A549 (cell line): Measurements from ENCODE around the gene XAGE2. TPM values are rescaled to one million over a fixed set of nuclear protein-coding genes. Genes with fewer than 3 reads are reported as not detected.
A peak's percentile ranks its signal among the peaks of the same experiment; 100 is the strongest.

Experiments used
- ATAC-seq, 2 experiments: fragments of 200-7000 bp in 1 of 2; fragments of >200 bp in 1 of 2; cut with Nextera tagmentation in 1 of 2; cut with Tn5 transposase in 1 of 2; 3 replicates each; pipeline versions ENCODE4 v1.8.0 to v1.9.1; 2018 to 2020; ENCODE audit warnings: mild to moderate bottlenecking in 1 of 2, moderate library complexity in 1 of 2
- CTCF ChIA-PET: fragments of 300-600 bp; sonication (Branson Sonifier 250); formaldehyde crosslinking; extraction: SDS; loops from one replicate; lab custom pipeline; 2021; ENCODE audit warnings: antibody characterized with exemption, inconsistent platforms; lab: Yijun Ruan, JAX
- POLR2A ChIA-PET: fragments of 350-600 bp; formaldehyde crosslinking; extraction: SDS; loops from one replicate; lab custom pipeline; 2021; ENCODE audit warnings: antibody characterized with exemption, inconsistent platforms; lab: Yijun Ruan, JAX
- DNase-seq, 2 experiments: peaks; one replicate each; pipeline versions ENCODE4 v3.0.0 to v3.0.0-alpha.2; 2011 to 2016; ENCODE audit warnings: low read depth in 1 of 2, low spot score in 1 of 2
- FAIRE-seq: peaks from 2 replicates; lab custom pipeline; 2011; peaks lifted over from hg19 to GRCh38; lab: Jason Lieb, UNC
- H3K27ac ChIP-seq, 2 experiments: fragments of >200 bp; sonication (Bioruptor Twin); formaldehyde crosslinking; 3 replicates each; pipeline ENCODE4 v1.5.1; 2016 to 2017
- H3K4me1 ChIP-seq: fragments of >200 bp; sonication (Bioruptor Twin); formaldehyde crosslinking; 3 replicates; pipeline ENCODE4 v1.6.1; 2016
- H3K4me2 ChIP-seq: fragments of >200 bp; sonication (Bioruptor Twin); formaldehyde crosslinking; 3 replicates; pipeline ENCODE4 v1.6.1; 2016
- H3K4me3 ChIP-seq: fragments of >200 bp; sonication (Bioruptor Twin); formaldehyde crosslinking; 3 replicates; pipeline ENCODE4 v1.5.1; 2016
- H3K9me3 ChIP-seq: fragments of >200 bp; sonication (Bioruptor Twin); formaldehyde crosslinking; 3 replicates; pipeline ENCODE4 v1.6.1; 2016
- BHLHE40 ChIP-seq: IDR thresholded peaks from 2 replicates; pipeline ENCODE4 v1.6.1; 2012; ENCODE audit warnings: low read depth, low read length, inconsistent platforms
- CBX2 ChIP-seq: fragments of 200-600 bp; sonication (generic); IDR thresholded peaks from 2 replicates; pipeline ENCODE4 v1.6.1; 2016; ENCODE audit warnings: low read depth, mild to moderate bottlenecking, borderline replicate concordance
- CEBPB ChIP-seq, 2 experiments: fragments of >200 bp in 1 of 2; sonication (Bioruptor Twin) in 1 of 2; formaldehyde crosslinking in 1 of 2; IDR thresholded peaks; 2 replicates each; pipeline ENCODE4 v1.6.1; 2012 to 2016
- HOXB5 ChIP-seq: fragments of 250-450 bp; sonication (Bioruptor Pico); IDR thresholded peaks from 2 replicates; pipeline ENCODE4 v1.5.0; 2020; ENCODE audit warnings: mild to moderate bottlenecking, moderate library complexity
- JUN ChIP-seq, 2 experiments: fragments of >200 bp; sonication (Bioruptor Twin); formaldehyde crosslinking; IDR thresholded peaks; 2 replicates in 1 of 2; 3 replicates in 1 of 2; pipeline ENCODE4 v1.6.1; 2016 to 2017
- KDM1A ChIP-seq: fragments of 200-600 bp; sonication (generic); IDR thresholded peaks from 2 replicates; pipeline ENCODE4 v1.6.1; 2016; ENCODE audit warnings: low read depth, mild to moderate bottlenecking
- MAFK ChIP-seq: fragments of 450-650 bp; IDR thresholded peaks from 2 replicates; pipeline ENCODE4 v1.6.1; 2014; ENCODE audit not compliant: partially characterized antibody
- MAZ ChIP-seq: fragments of 150-350 bp; IDR thresholded peaks from 2 replicates; pipeline ENCODE4 v1.6.1; 2014; ENCODE audit warnings: antibody characterized with exemption, low read depth, low read length, borderline replicate concordance
- NPAS2 ChIP-seq: fragments of 250-450 bp; sonication (Bioruptor Pico); IDR thresholded peaks from 2 replicates; pipeline ENCODE4 v1.8.0; 2022; ENCODE audit warnings: mild to moderate bottlenecking, moderate library complexity, borderline replicate concordance
- NR3C1 ChIP-seq: fragments of >200 bp; sonication (Bioruptor Twin); formaldehyde crosslinking; IDR thresholded peaks from 3 replicates; pipeline ENCODE4 v1.6.1; 2017
- PHF8 ChIP-seq: fragments of 200-600 bp; sonication (generic); IDR thresholded peaks from 2 replicates; pipeline ENCODE4 v1.6.1; 2016; ENCODE audit warnings: low read depth, mild to moderate bottlenecking, antibody characterized with exemption, moderate library complexity, borderline replicate concordance
- POLR2A ChIP-seq: IDR thresholded peaks from 2 replicates; pipeline ENCODE4 v1.6.1; 2012; ENCODE audit warnings: mild to moderate bottlenecking, low read length
- RAD21 ChIP-seq, 2 experiments: fragments of >200 bp in 1 of 2; sonication (Bioruptor Twin) in 1 of 2; formaldehyde crosslinking in 1 of 2; IDR thresholded peaks in 1 of 2; conservative IDR thresholded peaks in 1 of 2; 2 replicates in 1 of 2; 3 replicates in 1 of 2; pipeline ENCODE4 v1.6.1; 2012 to 2018; ENCODE audit warnings: inconsistent platforms in 1 of 2
- RCOR1 ChIP-seq: fragments of 150-350 bp; IDR thresholded peaks from 2 replicates; pipeline ENCODE4 v1.6.1; 2014; ENCODE audit warnings: antibody characterized with exemption, low read length, low read depth
- SMC3 ChIP-seq: fragments of >200 bp; sonication (Bioruptor Twin); formaldehyde crosslinking; IDR thresholded peaks from 3 replicates; pipeline ENCODE4 v1.6.1; 2018; ENCODE audit warnings: inconsistent platforms
- SREBF2 ChIP-seq: fragments of 450-650 bp; IDR thresholded peaks from 2 replicates; pipeline ENCODE4 v1.6.1; 2014; ENCODE audit warnings: mild to moderate bottlenecking, moderate library complexity
- TFCP2L1 ChIP-seq: fragments of 250-450 bp; sonication (Bioruptor Pico); IDR thresholded peaks from 2 replicates; pipeline ENCODE4 v1.5.0; 2021; ENCODE audit warnings: mild to moderate bottlenecking
- TP53 ChIP-seq: fragments of 250-450 bp; sonication (Bioruptor Pico); IDR thresholded peaks from 2 replicates; pipeline ENCODE4 v1.5.0; 2021; ENCODE audit warnings: mild to moderate bottlenecking, moderate library complexity
- WGBS: methylation state at CpG from one replicate; pipeline ENCODE4 v1.1.6; 2017; ENCODE audit errors: missing lambda C conversion rate; 5-methylcytosine and 5-hydroxymethylcytosine counted together
- polyA plus RNA-seq, 4 experiments: library from polyadenylated mRNA; depleted of rRNA in 3 of 4; stranded (reverse); fragments of >200 nt; fragmentation: RNase III in 1 of 4; extraction: RNeasy Plus Mini Kit Qiagen cat#74134 plus additional on column Dnase treatment in 1 of 4; gene quantifications; 2 replicates in 3 of 4; 3 replicates in 1 of 4; pipeline ENCODE4 v1.2.3, GENCODE V29; 2011 to 2017
- TF ChIP-seq, protein P1 (sequence below): fragments of 200-600 bp; sonication (generic); IDR thresholded peaks from 2 replicates; pipeline ENCODE4 v1.6.1; 2016; ENCODE audit warnings: antibody characterized with exemption, mild to moderate bottlenecking, moderate library complexity
- TF ChIP-seq, protein P2 (sequence below): fragments of 150-350 bp; IDR thresholded peaks from 2 replicates; pipeline ENCODE4 v1.6.1; 2014; ENCODE audit warnings: low read depth, mild to moderate bottlenecking, low read length
- TF ChIP-seq, protein P3 (sequence below): fragments of >200 bp; sonication (Bioruptor Twin); formaldehyde crosslinking; IDR thresholded peaks from 3 replicates; pipeline ENCODE4 v1.6.1; 2016
- TF ChIP-seq, protein P4 (sequence below): fragments of 250-450 bp; sonication (Bioruptor Pico); IDR thresholded peaks from 2 replicates; pipeline ENCODE4 v1.5.0; 2020; ENCODE audit warnings: low read depth, mild to moderate bottlenecking, moderate library complexity
- TF ChIP-seq, protein P5 (sequence below): IDR thresholded peaks from 2 replicates; pipeline ENCODE4 v1.6.1; 2012
- TF ChIP-seq, protein P6 (sequence below): fragments of >200 bp; sonication (Bioruptor Twin); formaldehyde crosslinking; IDR thresholded peaks from 2 replicates; pipeline ENCODE4 v1.6.1; 2016

Gene XAGE2
- polyA plus RNA-seq, 2 of the 4 experiments (the other 2 are of a cell fraction): not detected

GRCh38 chrX:52410439-52411394 lies 41.9 kb downstream of the XAGE2 start:
- Histone ChIP-seq H3K4me1 (no peaks in the 10 kb centered on the region), H3K27ac (no peak overlapping the region), H3K4me2 (no peak overlapping the region), H3K9me3 (no peaks in the 10 kb centered on the region), H3K4me3 (no peak overlapping the region)
- TF ChIP-seq TFCP2L1: no peak
- TF ChIP-seq, protein P1, sequence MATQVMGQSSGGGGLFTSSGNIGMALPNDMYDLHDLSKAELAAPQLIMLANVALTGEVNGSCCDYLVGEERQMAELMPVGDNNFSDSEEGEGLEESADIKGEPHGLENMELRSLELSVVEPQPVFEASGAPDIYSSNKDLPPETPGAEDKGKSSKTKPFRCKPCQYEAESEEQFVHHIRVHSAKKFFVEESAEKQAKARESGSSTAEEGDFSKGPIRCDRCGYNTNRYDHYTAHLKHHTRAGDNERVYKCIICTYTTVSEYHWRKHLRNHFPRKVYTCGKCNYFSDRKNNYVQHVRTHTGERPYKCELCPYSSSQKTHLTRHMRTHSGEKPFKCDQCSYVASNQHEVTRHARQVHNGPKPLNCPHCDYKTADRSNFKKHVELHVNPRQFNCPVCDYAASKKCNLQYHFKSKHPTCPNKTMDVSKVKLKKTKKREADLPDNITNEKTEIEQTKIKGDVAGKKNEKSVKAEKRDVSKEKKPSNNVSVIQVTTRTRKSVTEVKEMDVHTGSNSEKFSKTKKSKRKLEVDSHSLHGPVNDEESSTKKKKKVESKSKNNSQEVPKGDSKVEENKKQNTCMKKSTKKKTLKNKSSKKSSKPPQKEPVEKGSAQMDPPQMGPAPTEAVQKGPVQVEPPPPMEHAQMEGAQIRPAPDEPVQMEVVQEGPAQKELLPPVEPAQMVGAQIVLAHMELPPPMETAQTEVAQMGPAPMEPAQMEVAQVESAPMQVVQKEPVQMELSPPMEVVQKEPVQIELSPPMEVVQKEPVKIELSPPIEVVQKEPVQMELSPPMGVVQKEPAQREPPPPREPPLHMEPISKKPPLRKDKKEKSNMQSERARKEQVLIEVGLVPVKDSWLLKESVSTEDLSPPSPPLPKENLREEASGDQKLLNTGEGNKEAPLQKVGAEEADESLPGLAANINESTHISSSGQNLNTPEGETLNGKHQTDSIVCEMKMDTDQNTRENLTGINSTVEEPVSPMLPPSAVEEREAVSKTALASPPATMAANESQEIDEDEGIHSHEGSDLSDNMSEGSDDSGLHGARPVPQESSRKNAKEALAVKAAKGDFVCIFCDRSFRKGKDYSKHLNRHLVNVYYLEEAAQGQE: no peak
- no peak for TF ChIP-seq HOXB5 (CRISPR knock-in tag)
- TF ChIP-seq NR3C1: no peak
- TF ChIP-seq SREBF2: no peak
- TF ChIP-seq, protein P2, sequence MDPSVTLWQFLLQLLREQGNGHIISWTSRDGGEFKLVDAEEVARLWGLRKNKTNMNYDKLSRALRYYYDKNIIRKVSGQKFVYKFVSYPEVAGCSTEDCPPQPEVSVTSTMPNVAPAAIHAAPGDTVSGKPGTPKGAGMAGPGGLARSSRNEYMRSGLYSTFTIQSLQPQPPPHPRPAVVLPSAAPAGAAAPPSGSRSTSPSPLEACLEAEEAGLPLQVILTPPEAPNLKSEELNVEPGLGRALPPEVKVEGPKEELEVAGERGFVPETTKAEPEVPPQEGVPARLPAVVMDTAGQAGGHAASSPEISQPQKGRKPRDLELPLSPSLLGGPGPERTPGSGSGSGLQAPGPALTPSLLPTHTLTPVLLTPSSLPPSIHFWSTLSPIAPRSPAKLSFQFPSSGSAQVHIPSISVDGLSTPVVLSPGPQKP: no peak
- TF ChIP-seq, protein P3, sequence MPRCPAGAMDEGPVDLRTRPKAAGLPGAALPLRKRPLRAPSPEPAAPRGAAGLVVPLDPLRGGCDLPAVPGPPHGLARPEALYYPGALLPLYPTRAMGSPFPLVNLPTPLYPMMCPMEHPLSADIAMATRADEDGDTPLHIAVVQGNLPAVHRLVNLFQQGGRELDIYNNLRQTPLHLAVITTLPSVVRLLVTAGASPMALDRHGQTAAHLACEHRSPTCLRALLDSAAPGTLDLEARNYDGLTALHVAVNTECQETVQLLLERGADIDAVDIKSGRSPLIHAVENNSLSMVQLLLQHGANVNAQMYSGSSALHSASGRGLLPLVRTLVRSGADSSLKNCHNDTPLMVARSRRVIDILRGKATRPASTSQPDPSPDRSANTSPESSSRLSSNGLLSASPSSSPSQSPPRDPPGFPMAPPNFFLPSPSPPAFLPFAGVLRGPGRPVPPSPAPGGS: no peak
- no peak for TF ChIP-seq KDM1A
- TF ChIP-seq BHLHE40: no peak
- no peak for TF ChIP-seq TP53 (CRISPR knock-in tag)
- no peak for TF ChIP-seq RAD21 (conservative IDR thresholded peaks at IDR 0.05 in 1 of 2, IDR thresholded peaks at IDR 0.05 in 1 of 2)
- TF ChIP-seq, protein P4, sequence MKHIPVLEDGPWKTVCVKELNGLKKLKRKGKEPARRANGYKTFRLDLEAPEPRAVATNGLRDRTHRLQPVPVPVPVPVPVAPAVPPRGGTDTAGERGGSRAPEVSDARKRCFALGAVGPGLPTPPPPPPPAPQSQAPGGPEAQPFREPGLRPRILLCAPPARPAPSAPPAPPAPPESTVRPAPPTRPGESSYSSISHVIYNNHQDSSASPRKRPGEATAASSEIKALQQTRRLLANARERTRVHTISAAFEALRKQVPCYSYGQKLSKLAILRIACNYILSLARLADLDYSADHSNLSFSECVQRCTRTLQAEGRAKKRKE (CRISPR knock-in tag): no peak
- no peak for TF ChIP-seq RCOR1
- TF ChIP-seq POLR2A: no peak
- TF ChIP-seq, protein P5, sequence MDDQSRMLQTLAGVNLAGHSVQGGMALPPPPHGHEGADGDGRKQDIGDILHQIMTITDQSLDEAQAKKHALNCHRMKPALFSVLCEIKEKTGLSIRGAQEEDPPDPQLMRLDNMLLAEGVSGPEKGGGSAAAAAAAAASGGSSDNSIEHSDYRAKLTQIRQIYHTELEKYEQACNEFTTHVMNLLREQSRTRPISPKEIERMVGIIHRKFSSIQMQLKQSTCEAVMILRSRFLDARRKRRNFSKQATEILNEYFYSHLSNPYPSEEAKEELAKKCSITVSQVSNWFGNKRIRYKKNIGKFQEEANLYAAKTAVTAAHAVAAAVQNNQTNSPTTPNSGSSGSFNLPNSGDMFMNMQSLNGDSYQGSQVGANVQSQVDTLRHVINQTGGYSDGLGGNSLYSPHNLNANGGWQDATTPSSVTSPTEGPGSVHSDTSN: no peak
- no peak for TF ChIP-seq CEBPB (IDR thresholded peaks at IDR 0.05)
- DNase-seq (no peak), FAIRE-seq (no peak), ATAC-seq (no peak)
- CTCF ChIA-PET: no interaction called here
- POLR2A ChIA-PET: no interaction called here
- WGBS: 26% methylated on average over 8 of the region's 8 CpGs

DNA sequence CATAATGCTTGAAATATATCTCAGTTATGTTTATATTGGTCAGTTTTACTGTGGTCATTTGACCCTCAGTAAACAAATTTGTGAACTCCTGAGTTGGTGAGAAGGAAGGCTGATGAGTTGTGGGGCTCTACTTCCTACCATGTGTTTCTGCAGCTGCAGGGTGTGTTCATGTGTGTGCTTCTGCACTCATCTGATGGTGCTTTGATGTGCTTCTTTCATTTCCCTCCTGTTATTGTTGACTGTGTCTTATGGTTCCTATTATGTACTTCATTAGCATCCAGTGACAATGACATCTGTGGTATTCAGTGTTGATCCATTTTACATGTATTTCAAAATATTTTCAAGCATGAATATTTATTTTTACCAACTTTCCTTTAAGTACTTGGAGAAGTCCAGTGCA lies 46.5 kb downstream of the XAGE2 start:
- no peak overlapping the region for H3K4me2 ChIP-seq
- CTCF ChIA-PET: no interaction called here
- H3K4me1 ChIP-seq: no peaks in the 10 kb centered on the region
- peak; percentile 91 for FAIRE-seq
- H3K4me3 ChIP-seq: no peak overlapping the region
- POLR2A ChIA-PET: no interaction called here
- no peaks in the 10 kb centered on the region for H3K9me3 ChIP-seq
- H3K27ac ChIP-seq: no peak overlapping the region
- ATAC-seq: no peak
- no peak for DNase-seq
- TF ChIP-seq CEBPB (IDR thresholded peaks at IDR 0.05) (no peak), BHLHE40 (no peak), MAFK (no peak), CBX2 (no peak), MAZ (no peak), NPAS2 (no peak), RAD21 (conservative IDR thresholded peaks at IDR 0.05 in 1 of 2, IDR thresholded peaks at IDR 0.05 in 1 of 2) (no peak), PHF8 (no peak), JUN (IDR thresholded peaks at IDR 0.05) (no peak), SMC3 (no peak)
- TF ChIP-seq, protein P2: no peak
- TF ChIP-seq, protein P6, sequence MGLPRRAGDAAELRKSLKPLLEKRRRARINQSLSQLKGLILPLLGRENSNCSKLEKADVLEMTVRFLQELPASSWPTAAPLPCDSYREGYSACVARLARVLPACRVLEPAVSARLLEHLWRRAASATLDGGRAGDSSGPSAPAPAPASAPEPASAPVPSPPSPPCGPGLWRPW: no peak
- TF ChIP-seq, protein P3: no peak
